HEK293T (cell line): ENCODE results near the gene CRYGS.

Source experiments
- ARNT ChIP-seq: fragments of 450-650 bp; IDR thresholded peaks from 2 replicates; pipeline ENCODE4 v1.6.1; 2017; ENCODE audit warnings: mild to moderate bottlenecking
- LEF1 ChIP-seq: fragments of 450-650 bp; IDR thresholded peaks from 2 replicates; pipeline ENCODE4 v1.6.1; 2017; ENCODE audit warnings: mild to moderate bottlenecking, borderline replicate concordance
- SP1 ChIP-seq: fragments of 450-650 bp; IDR thresholded peaks from 2 replicates; pipeline ENCODE4 v1.6.1; 2017

GRCh38 chr3:186540835-186541226 is 3.3 kb downstream of the CRYGS start:
- TF ChIP-seq LEF1 (no peak), SP1 (no peak), ARNT (no peak)
